Cardiac fibroblast (primary cell): ENCODE results near the gene ZNF236.
"Not testable (repeated sequence)": the region's sequence is repeated elsewhere in the genome, so short reads cannot be mapped to it uniquely, and the experiment has no call there.

Experiments
- DNase-seq, 2 donors: peaks; one replicate each; pipeline versions ENCODE4 v3.0.0 to v3.0.0-alpha.2; 2010; ENCODE audit warnings: low read depth in 2 of 2
- H3K4me3 ChIP-seq, 2 donors: replicated peaks in 1 of 2; 1 replicate in 1 of 2; 2 replicates in 1 of 2; pipeline ENCODE4 v1.5.1; 2011; ENCODE audit warnings: low read depth in 2 of 2, low read length in 2 of 2, mild to moderate bottlenecking in 2 of 2, moderate library complexity in 1 of 2
- CTCF ChIP-seq: IDR thresholded peaks from one replicate; pipeline ENCODE4 v1.5.1; 2011; ENCODE audit warnings: low read depth, mild to moderate bottlenecking, low read length, inconsistent platforms

ZNF236 gene

GRCh38 chr18:76806301-76806700 is 16.1 kb upstream of the ZNF236 start:
- DNase-seq = no peak
- TF ChIP-seq CTCF = no peak
- H3K4me3 ChIP-seq = no peak overlapping the region

- H3K4me3 ChIP-seq = no peak overlapping the region
- no peak for TF ChIP-seq CTCF
- no peak for DNase-seq
Observed at GRCh38 chr18:76808561-76808960, 13.8 kb upstream of the ZNF236 start.

GRCh38 chr18:76811530-76811929 is 10.8 kb upstream of the ZNF236 start:
- DNase-seq, H3K4me3 ChIP-seq: not testable (repeated sequence)

GRCh38 chr18:76814256-76814655 is 8.1 kb upstream of the ZNF236 start:
- no peak overlapping the region for H3K4me3 ChIP-seq
- no peak for TF ChIP-seq CTCF
- DNase-seq = no peak

- no peak overlapping the region for H3K4me3 ChIP-seq
- no peak for DNase-seq
- no peak for TF ChIP-seq CTCF
Observed at GRCh38 chr18:76816127-76816526, 6.2 kb upstream of the ZNF236 start.

- DNase-seq = no peak
- no peak overlapping the region for H3K4me3 ChIP-seq
- no peak for TF ChIP-seq CTCF
Observed at GRCh38 chr18:76817888-76818611, 4.3 kb upstream of the ZNF236 start.

- DNase-seq = no peak
- TF ChIP-seq CTCF = no peak
- H3K4me3 ChIP-seq = no peak overlapping the region
Observed at GRCh38 chr18:76819411-76820136, 2.8 kb upstream of the ZNF236 start.
